Iris pigment epithelial cell (primary cell): Measurements from ENCODE around the gene TMEM60.

ENCODE experiments used
- DNase-seq: peaks from one replicate; pipeline ENCODE4 v3.0.0-alpha.2; 2011; ENCODE audit warnings: low read depth

Gene TMEM60

GRCh38 chr7:77770316-77770715, 27.9 kb downstream of the TMEM60 start:
- no peak for DNase-seq

DNA sequence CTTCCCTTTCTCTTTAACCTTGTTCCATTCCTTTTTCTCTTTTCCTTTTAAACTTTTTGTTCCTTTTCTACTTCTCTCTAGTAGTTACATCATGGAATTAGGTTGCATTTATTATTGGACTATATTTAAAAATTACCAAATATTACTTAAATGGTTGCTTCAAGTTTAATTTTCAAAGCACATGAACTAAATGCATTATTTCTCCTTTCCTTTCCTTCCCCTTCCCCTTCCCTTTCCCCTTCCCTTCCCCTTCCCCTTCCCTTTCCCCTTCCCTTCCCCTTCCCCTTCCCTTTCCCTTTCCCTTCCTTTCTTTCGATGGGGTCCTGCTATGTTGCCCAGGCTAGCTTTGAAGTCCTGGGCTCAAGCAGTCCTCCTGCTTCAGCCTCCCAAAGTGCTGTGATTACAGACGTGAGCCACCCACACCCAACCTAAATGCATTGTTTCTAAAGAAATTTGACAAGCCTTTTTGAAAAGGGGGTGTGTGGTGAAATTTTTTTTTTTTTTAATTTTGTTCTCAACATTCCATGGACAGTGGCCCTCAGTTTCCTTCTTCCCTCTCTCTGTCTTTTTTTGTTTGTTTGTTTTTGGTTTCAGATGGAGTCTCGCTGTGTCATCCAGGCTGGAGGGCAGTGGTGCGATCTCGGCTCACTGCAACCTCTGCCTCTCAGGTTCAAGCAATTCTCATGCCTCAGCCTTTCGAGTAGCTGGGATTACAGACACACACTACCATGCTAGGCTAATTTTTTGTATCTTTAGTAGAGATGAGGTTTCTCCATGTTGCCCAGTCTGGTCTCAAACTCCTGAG, 31.2 kb downstream of the TMEM60 start:
- DNase-seq: no peak

- DNase-seq: peak; percentile 38
Observed at GRCh38 chr7:77765906-77766800, 32.1 kb downstream of the TMEM60 start.

GRCh38 chr7:77765481-77765880, 32.8 kb downstream of the TMEM60 start:
- no peak for DNase-seq

GRCh38 chr7:77760809-77761453, 37.3 kb downstream of the TMEM60 start:
- no peak for DNase-seq

DNA sequence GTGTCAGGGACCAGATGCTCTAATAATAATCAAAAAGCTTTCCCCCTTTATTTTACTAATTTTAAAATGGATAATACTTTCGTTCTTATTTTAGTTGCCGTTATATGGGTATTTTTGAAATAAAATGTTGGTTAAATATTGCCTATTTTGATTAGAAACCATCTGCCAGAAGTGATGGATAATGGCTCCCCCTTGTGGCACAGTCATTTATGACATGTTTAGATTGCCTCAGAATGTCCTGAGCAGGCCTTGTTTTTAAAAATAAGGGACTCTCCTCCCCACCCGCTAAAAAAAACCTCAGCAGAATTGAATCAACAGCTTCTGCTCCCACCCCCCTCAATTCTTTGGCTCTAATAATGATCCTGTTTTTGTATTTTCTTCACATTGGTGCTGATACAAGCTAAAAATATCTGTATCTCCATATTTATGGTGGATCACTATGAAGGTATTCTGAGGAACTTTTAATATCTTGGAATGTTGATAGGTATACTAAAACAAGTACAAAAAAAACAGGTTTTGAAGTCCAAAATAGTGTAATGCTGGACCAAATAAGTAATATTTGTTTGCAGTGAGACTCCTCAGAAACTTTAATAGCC, 38.8 kb downstream of the TMEM60 start:
- peak; percentile 72 for DNase-seq

GRCh38 chr7:77757589-77757988, 40.6 kb downstream of the TMEM60 start:
- no peak for DNase-seq

- no peak for DNase-seq
Observed at GRCh38 chr7:77753173-77753572, 45.1 kb downstream of the TMEM60 start.

DNA sequence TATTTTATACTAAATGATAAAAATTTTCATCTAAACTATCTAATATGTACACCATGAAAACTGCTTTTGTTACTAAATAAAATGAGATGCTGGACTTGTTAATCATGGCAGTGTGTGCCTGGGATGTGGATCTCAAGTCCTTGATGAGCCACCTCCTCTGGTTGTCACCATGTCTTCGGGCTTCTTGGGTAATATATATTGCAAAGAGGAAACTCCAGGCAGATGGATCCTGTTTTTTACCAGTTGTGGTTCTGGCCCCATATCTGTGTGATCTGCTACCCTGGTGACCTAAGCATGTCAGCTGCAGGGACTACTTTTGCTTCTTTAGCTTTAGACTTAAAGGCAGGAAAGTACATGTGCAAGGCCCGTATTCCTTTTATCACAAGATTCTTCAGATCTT, 46.2 kb downstream of the TMEM60 start:
- DNase-seq: no peak

- no peak for DNase-seq
Observed at GRCh38 chr7:77747718-77748117, 50.5 kb downstream of the TMEM60 start.

DNA sequence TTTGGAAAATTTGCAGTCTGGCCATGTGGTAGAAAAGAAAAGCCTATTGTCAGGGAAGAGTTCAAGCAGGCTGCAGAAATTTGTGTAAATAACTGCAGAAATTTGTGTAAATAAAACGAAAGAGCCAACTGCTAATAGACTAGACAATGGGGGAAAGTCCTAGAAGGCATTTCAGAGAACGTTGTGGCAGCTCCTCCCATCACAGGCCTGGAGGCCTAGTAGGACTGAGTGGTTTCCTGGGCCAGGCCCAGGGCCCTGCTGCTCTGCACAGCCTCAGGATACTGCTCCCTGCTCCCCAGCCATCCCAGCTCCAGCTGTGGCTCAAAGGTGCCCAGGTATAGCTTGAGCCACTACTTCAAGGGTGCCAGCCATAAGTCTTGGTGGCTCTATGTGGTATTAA, 51.1 kb downstream of the TMEM60 start:
- DNase-seq: no peak

GRCh38 chr7:77746824-77747165, 51.4 kb downstream of the TMEM60 start:
- DNase-seq: no peak

GRCh38 chr7:77746164-77746823, 51.9 kb downstream of the TMEM60 start:
- DNase-seq: no peak

DNA sequence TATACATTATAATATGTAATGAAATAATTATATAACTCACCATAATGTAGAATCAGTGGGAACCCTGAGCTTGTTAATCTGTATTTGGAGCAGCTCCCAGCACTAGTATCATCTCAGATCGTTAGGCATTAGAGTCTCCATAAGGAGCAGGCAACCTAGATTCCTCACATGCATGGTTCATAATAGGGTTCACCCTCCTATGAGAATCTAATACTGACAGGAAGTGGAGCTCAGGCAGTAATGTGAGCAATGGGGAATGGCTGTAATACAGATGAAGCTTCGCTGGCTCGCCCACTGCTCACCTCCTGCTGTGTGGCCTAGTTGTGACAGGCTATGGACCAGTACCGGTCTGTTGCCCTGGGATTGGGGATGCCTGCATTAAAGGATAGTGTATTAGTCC, 52.5 kb downstream of the TMEM60 start:
- no peak for DNase-seq
